Activated naive CD4-positive, alpha-beta T cell treated with anti-CD3 and anti-CD28 coated beads, Interleukin-2, amount 50 U/mL, for 24 hours (primary cell): ENCODE data around the gene LMNB1.
A peak's percentile ranks its signal among the peaks of the same experiment; 100 is the strongest.
"Not testable (repeated sequence)": the region's sequence is repeated elsewhere in the genome, so short reads cannot be mapped to it uniquely, and the experiment has no call there.

Experiments
- H3K27ac Mint-ChIP-seq: one replicate; pipeline ENCODE4 v1.8.0; 2021; ENCODE audit warnings: mild to moderate bottlenecking, mixed read lengths
- H3K27me3 Mint-ChIP-seq: one replicate; pipeline ENCODE4 v1.8.0; 2021; ENCODE audit warnings: mixed read lengths
- H3K36me3 Mint-ChIP-seq: one replicate; pipeline ENCODE4 v1.8.0; 2021; ENCODE audit warnings: mixed read lengths
- H3K4me1 Mint-ChIP-seq: one replicate; pipeline ENCODE4 v1.8.0; 2021; ENCODE audit warnings: mixed read lengths
- H3K4me3 Mint-ChIP-seq: one replicate; pipeline ENCODE4 v1.8.0; 2021; ENCODE audit warnings: mild to moderate bottlenecking, mixed read lengths
- H3K9me3 Mint-ChIP-seq: one replicate; pipeline ENCODE4 v1.8.0; 2021; ENCODE audit warnings: mixed read lengths

Gene LMNB1

GRCh38 chr5:126763371-126763770 is 13.6 kb upstream of the LMNB1 start:
- H3K27me3 Mint-ChIP-seq: no peaks in the 10 kb centered on the region
- H3K4me1 Mint-ChIP-seq: peaks cover 25% of the 10 kb centered on the region
- no peak overlapping the region for H3K27ac Mint-ChIP-seq
- H3K36me3 Mint-ChIP-seq: no peaks in the 10 kb centered on the region
- H3K4me3 Mint-ChIP-seq: no peak overlapping the region
- no peaks in the 10 kb centered on the region for H3K9me3 Mint-ChIP-seq

- Mint-ChIP-seq H3K4me3 (no peak overlapping the region), H3K27ac (no peak overlapping the region), H3K4me1 (no peaks in the 10 kb centered on the region), H3K36me3 (no peaks in the 10 kb centered on the region), H3K27me3 (no peaks in the 10 kb centered on the region), H3K9me3 (no peaks in the 10 kb centered on the region)
Measured at GRCh38 chr5:126769703-126770102, 7.2 kb upstream of the LMNB1 start.

GRCh38 chr5:126773536-126773935 is 3.4 kb upstream of the LMNB1 start:
- not testable (repeated sequence) for H3K4me1 Mint-ChIP-seq, H3K4me3 Mint-ChIP-seq, H3K27ac Mint-ChIP-seq, H3K36me3 Mint-ChIP-seq, H3K9me3 Mint-ChIP-seq, H3K27me3 Mint-ChIP-seq

GRCh38 chr5:126774595-126774994 is 2.3 kb upstream of the LMNB1 start:
- not testable (repeated sequence) for H3K4me3 Mint-ChIP-seq, H3K36me3 Mint-ChIP-seq, H3K27me3 Mint-ChIP-seq, H3K9me3 Mint-ChIP-seq, H3K27ac Mint-ChIP-seq
- peaks cover 14% of the 10 kb centered on the region for H3K4me1 Mint-ChIP-seq

- H3K9me3 Mint-ChIP-seq: no peaks in the 10 kb centered on the region
- H3K4me3 Mint-ChIP-seq: peak overlapping the region; percentile 88
- no peaks in the 10 kb centered on the region for H3K27me3 Mint-ChIP-seq
- H3K27ac Mint-ChIP-seq: peak overlapping the region; percentile 97
- no peaks in the 10 kb centered on the region for H3K36me3 Mint-ChIP-seq
- H3K4me1 Mint-ChIP-seq: peaks cover 26% of the 10 kb centered on the region
Measured at GRCh38 chr5:126777257-126777974, 480 bp downstream of the LMNB1 start.

- H3K27me3 Mint-ChIP-seq: no peaks in the 10 kb centered on the region
- H3K4me3 Mint-ChIP-seq: peak overlapping the region; percentile 88
- peaks cover 26% of the 10 kb centered on the region for H3K4me1 Mint-ChIP-seq
- peak overlapping the region; percentile 97 for H3K27ac Mint-ChIP-seq
- no peaks in the 10 kb centered on the region for H3K36me3 Mint-ChIP-seq
- H3K9me3 Mint-ChIP-seq: no peaks in the 10 kb centered on the region
Measured at GRCh38 chr5:126777975-126778674, 1.2 kb downstream of the LMNB1 start.

- H3K4me1 Mint-ChIP-seq: peaks cover 31% of the 10 kb centered on the region
Measured at GRCh38 chr5:126778675-126779403, 1.9 kb downstream of the LMNB1 start.

GRCh38 chr5:126780165-126780827 is 3.4 kb downstream of the LMNB1 start:
- Mint-ChIP-seq H3K4me1 (peaks cover 31% of the 10 kb centered on the region), H3K36me3 (no peaks in the 10 kb centered on the region), H3K4me3 (peak overlapping the region; percentile 30), H3K27ac (no peak overlapping the region), H3K27me3 (no peaks in the 10 kb centered on the region), H3K9me3 (no peaks in the 10 kb centered on the region)

More at GRCh38 chr5:126778675-126779403, 1.9 kb downstream of the LMNB1 start:
- H3K4me3 Mint-ChIP-seq: peak overlapping the region; percentile 88
- no peaks in the 10 kb centered on the region for H3K9me3 Mint-ChIP-seq
- H3K27me3 Mint-ChIP-seq: no peaks in the 10 kb centered on the region
- H3K36me3 Mint-ChIP-seq: no peaks in the 10 kb centered on the region
- H3K27ac Mint-ChIP-seq: peak overlapping the region; percentile 97

- H3K36me3 Mint-ChIP-seq, H3K9me3 Mint-ChIP-seq, H3K27me3 Mint-ChIP-seq: not testable (repeated sequence)
- H3K27ac Mint-ChIP-seq: peak overlapping the region; percentile 46
- peak overlapping the region; percentile 16 for H3K4me3 Mint-ChIP-seq
- H3K4me1 Mint-ChIP-seq: peaks cover 43% of the 10 kb centered on the region
Measured at GRCh38 chr5:126788409-126788808, 11.5 kb downstream of the LMNB1 start.

GRCh38 chr5:126793097-126793496 is 16.2 kb downstream of the LMNB1 start:
- Mint-ChIP-seq H3K4me3 (no peak overlapping the region), H3K9me3 (no peaks in the 10 kb centered on the region), H3K36me3 (peaks cover 2% of the 10 kb centered on the region), H3K27ac (no peak overlapping the region), H3K4me1 (peaks cover 52% of the 10 kb centered on the region), H3K27me3 (no peaks in the 10 kb centered on the region)

GRCh38 chr5:126793648-126794047 is 16.7 kb downstream of the LMNB1 start:
- H3K4me3 Mint-ChIP-seq, H3K27ac Mint-ChIP-seq, H3K27me3 Mint-ChIP-seq, H3K9me3 Mint-ChIP-seq, H3K36me3 Mint-ChIP-seq: not testable (repeated sequence)
- H3K4me1 Mint-ChIP-seq: peaks cover 51% of the 10 kb centered on the region

GRCh38 chr5:126794157-126794828 is 17.4 kb downstream of the LMNB1 start:
- Mint-ChIP-seq H3K4me3 (no peak overlapping the region), H3K9me3 (no peaks in the 10 kb centered on the region), H3K27me3 (no peaks in the 10 kb centered on the region), H3K4me1 (peaks cover 52% of the 10 kb centered on the region), H3K27ac (no peak overlapping the region), H3K36me3 (no peaks in the 10 kb centered on the region)

- H3K27me3 Mint-ChIP-seq: no peaks in the 10 kb centered on the region
- no peaks in the 10 kb centered on the region for H3K36me3 Mint-ChIP-seq
- H3K9me3 Mint-ChIP-seq: no peaks in the 10 kb centered on the region
- no peak overlapping the region for H3K27ac Mint-ChIP-seq
- no peak overlapping the region for H3K4me3 Mint-ChIP-seq
- peaks cover 53% of the 10 kb centered on the region for H3K4me1 Mint-ChIP-seq
Measured at GRCh38 chr5:126799780-126800179, 22.8 kb downstream of the LMNB1 start.

- Mint-ChIP-seq H3K27me3 (no peaks in the 10 kb centered on the region), H3K9me3 (no peaks in the 10 kb centered on the region), H3K27ac (peak overlapping the region; percentile 8), H3K36me3 (peaks cover 3% of the 10 kb centered on the region), H3K4me3 (no peak overlapping the region), H3K4me1 (peaks cover 51% of the 10 kb centered on the region)
Measured at GRCh38 chr5:126801174-126801991, 24.4 kb downstream of the LMNB1 start.

- H3K36me3 Mint-ChIP-seq: peaks cover 3% of the 10 kb centered on the region
- no peak overlapping the region for H3K4me3 Mint-ChIP-seq
- no peak overlapping the region for H3K27ac Mint-ChIP-seq
- no peaks in the 10 kb centered on the region for H3K9me3 Mint-ChIP-seq
- peaks cover 51% of the 10 kb centered on the region for H3K4me1 Mint-ChIP-seq
- H3K27me3 Mint-ChIP-seq: no peaks in the 10 kb centered on the region
Measured at GRCh38 chr5:126801992-126802294, 25.0 kb downstream of the LMNB1 start.
